Suprapubic skin (tissue), 4 donors: Measurements from ENCODE around the gene ACP5. TPM values are rescaled to one million over a fixed set of nuclear protein-coding genes. Genes with fewer than 3 reads are reported as not detected.

ENCODE experiments used
- DNase-seq, 2 donors: peaks; one replicate each; pipeline ENCODE4 v3.0.0-alpha.2; 2019; ENCODE audit warnings: low spot score in 2 of 2
- H3K27ac ChIP-seq: fragments of 200-600 bp; sonication (generic); one replicate; pipeline ENCODE4 v1.5.1; 2019
- H3K27me3 ChIP-seq: fragments of 200-600 bp; sonication (generic); one replicate; pipeline ENCODE4 v1.5.1; 2019
- H3K36me3 ChIP-seq: fragments of 200-600 bp; sonication (generic); one replicate; pipeline ENCODE4 v1.5.1; 2019
- H3K4me1 ChIP-seq: fragments of 200-600 bp; sonication (generic); one replicate; pipeline ENCODE4 v1.5.1; 2019
- H3K4me3 ChIP-seq: fragments of 200-600 bp; sonication (generic); one replicate; pipeline ENCODE4 v1.5.1; 2019; ENCODE audit warnings: mild to moderate bottlenecking
- H3K9me3 ChIP-seq: fragments of 200-600 bp; sonication (generic); one replicate; pipeline ENCODE4 v1.5.1; 2019
- EP300 ChIP-seq: sonication (generic); formaldehyde crosslinking; IDR thresholded peaks from one replicate; pipeline ENCODE4 v1.6.1; 2017; ENCODE audit warnings: antibody characterized with exemption
- POLR2A ChIP-seq, 2 donors: fragments of 450-650 bp; IDR thresholded peaks; one replicate each; pipeline ENCODE4 v1.6.1; 2017; ENCODE audit warnings: antibody characterized with exemption in 2 of 2, mild to moderate bottlenecking in 2 of 2, moderate library complexity in 2 of 2
- POLR2AphosphoS5 ChIP-seq, 3 donors: sonication (generic); formaldehyde crosslinking; IDR thresholded peaks; one replicate each; pipeline ENCODE4 v1.6.1; 2017; ENCODE audit warnings: antibody characterized with exemption in 3 of 3
- whole genome bisulfite sequencing: methylation state at CpG from one replicate; pipeline ENCODE4 v1.1.5; 2018; 5-methylcytosine and 5-hydroxymethylcytosine counted together
- total RNA-seq, 4 donors: library from RNA; depleted of rRNA; stranded (reverse); fragments of >200 nt; gene quantifications; one replicate each; pipeline ENCODE4 v1.1.0, GENCODE V29; 2016
- TF ChIP-seq, protein P1 (sequence below), 2 donors: fragments of 200-600 bp in 1 of 2; fragments of 450-650 bp in 1 of 2; sonication (generic) in 1 of 2; IDR thresholded peaks; one replicate each; pipeline ENCODE4 v1.5.1; 2016 to 2019; ENCODE audit warnings: antibody characterized with exemption in 2 of 2, mild to moderate bottlenecking in 1 of 2, moderate library complexity in 1 of 2

Gene ACP5
- total RNA-seq, 4 donors from 2014 or later = 18.0 to 40.1 (median 32.8) TPM

DNA sequence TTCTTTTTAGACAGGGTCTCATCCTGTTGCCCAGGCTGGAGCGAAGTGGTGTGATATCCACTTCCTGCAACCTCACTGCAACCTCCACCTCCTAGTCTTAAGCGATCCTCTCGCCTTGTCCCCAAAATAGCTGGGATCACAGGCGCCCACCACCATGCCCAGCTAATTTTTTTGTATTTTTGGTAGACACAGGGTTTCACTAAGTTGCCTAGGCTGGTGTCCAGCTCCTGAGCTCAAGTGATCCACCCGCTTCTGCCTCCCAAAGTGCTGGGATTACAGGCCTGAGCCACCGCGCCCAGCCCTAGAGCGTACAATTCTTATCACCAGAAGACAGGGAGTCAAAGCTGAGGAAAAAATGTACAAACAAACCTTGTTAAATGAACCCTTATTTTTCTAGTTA is 13.9 kb downstream of the ACP5 start:
- Histone ChIP-seq H3K9me3 (no peaks in the 10 kb centered on the region), H3K4me3 (no peak overlapping the region), H3K4me1 (peaks cover 13% of the 10 kb centered on the region), H3K27ac (no peak overlapping the region), H3K36me3 (no peaks in the 10 kb centered on the region), H3K27me3 (no peaks in the 10 kb centered on the region)
- 86% methylated on average over 8 of the region's 8 CpGs for WGBS
- no peak for TF ChIP-seq EP300
- no peak for TF ChIP-seq POLR2A (IDR thresholded peaks at IDR 0.05)
- TF ChIP-seq, protein P1, sequence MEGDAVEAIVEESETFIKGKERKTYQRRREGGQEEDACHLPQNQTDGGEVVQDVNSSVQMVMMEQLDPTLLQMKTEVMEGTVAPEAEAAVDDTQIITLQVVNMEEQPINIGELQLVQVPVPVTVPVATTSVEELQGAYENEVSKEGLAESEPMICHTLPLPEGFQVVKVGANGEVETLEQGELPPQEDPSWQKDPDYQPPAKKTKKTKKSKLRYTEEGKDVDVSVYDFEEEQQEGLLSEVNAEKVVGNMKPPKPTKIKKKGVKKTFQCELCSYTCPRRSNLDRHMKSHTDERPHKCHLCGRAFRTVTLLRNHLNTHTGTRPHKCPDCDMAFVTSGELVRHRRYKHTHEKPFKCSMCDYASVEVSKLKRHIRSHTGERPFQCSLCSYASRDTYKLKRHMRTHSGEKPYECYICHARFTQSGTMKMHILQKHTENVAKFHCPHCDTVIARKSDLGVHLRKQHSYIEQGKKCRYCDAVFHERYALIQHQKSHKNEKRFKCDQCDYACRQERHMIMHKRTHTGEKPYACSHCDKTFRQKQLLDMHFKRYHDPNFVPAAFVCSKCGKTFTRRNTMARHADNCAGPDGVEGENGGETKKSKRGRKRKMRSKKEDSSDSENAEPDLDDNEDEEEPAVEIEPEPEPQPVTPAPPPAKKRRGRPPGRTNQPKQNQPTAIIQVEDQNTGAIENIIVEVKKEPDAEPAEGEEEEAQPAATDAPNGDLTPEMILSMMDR (IDR thresholded peaks at IDR 0.05) = no peak
- TF ChIP-seq POLR2AphosphoS5 (IDR thresholded peaks at IDR 0.05) = no peak
- DNase-seq = no peak

DNA sequence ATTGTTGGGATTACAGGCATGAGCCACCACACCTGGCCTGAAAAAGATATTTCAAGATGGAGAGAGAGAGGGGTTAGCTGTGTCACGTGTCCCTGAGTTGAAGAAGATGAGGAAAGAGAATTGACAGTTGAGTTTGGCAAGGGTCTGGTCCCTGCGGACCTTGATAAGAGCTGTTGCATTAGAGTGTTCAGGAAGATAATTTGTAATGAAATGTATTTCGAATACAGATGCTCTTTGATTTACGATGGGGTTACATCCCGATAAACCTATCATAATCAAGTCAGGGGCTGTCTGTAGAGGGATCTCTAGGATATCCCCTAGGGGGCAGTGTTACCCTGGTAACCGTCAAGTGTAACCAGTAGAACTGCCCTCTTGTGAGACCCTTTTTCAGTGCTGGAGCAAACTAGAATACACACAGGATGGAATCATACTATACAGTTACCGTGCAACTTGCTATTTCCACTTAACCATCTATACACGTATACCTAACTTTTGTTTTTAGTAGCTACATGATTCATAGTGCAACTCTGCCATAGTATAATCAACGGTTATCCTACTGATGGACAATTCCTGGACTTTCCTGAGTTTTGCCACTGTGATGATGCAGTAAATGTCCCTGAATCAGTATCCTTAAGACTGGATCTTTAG is 16.9 kb downstream of the ACP5 start:
- H3K9me3 ChIP-seq = no peaks in the 10 kb centered on the region
- peaks cover 28% of the 10 kb centered on the region for H3K4me1 ChIP-seq
- TF ChIP-seq, protein P1 (IDR thresholded peaks at IDR 0.05) = peak; percentile 28 to 46
- TF ChIP-seq POLR2AphosphoS5 (IDR thresholded peaks at IDR 0.05) (no peak), POLR2A (IDR thresholded peaks at IDR 0.05) (no peak)
- DNase-seq = no peak
- WGBS = 16% methylated on average over 9 of the region's 9 CpGs
- peaks cover 6% of the 10 kb centered on the region for H3K36me3 ChIP-seq
- H3K27me3 ChIP-seq = no peaks in the 10 kb centered on the region
- H3K4me3 ChIP-seq = peak overlapping the region; percentile 83
- H3K27ac ChIP-seq = no peak overlapping the region

- H3K9me3 ChIP-seq = no peaks in the 10 kb centered on the region
- H3K4me3 ChIP-seq = peak within 1 kb of the TSS; percentile 83
- H3K27ac ChIP-seq = peak within 1 kb of the TSS; percentile 55
- H3K27me3 ChIP-seq = no peaks in the 10 kb centered on the region
- H3K36me3 ChIP-seq = peaks cover 14% of the 10 kb centered on the region
- peak; percentile 98 for DNase-seq
- WGBS = 3% methylated on average over 40 of the region's 57 CpGs
- H3K4me1 ChIP-seq = peaks cover 28% of the 10 kb centered on the region
- TF ChIP-seq, protein P1 (IDR thresholded peaks at IDR 0.05) = peak in 1 of 2 donors; percentile 15
- TF ChIP-seq POLR2A (IDR thresholded peaks at IDR 0.05) (peak in 1 of 2 donors; percentile 28), POLR2AphosphoS5 (IDR thresholded peaks at IDR 0.05) (peak in 1 of 3 donors; percentile 61), EP300 (no peak)
Observed at GRCh38 chr19:11558881-11559828, 18.3 kb downstream of the ACP5 start, which contains the start of gene ELOF1. ELOF1 (minus strand) TSS chr19:11559230; CDS start chr19:11554347, 4,883 bp downstream.

DNA sequence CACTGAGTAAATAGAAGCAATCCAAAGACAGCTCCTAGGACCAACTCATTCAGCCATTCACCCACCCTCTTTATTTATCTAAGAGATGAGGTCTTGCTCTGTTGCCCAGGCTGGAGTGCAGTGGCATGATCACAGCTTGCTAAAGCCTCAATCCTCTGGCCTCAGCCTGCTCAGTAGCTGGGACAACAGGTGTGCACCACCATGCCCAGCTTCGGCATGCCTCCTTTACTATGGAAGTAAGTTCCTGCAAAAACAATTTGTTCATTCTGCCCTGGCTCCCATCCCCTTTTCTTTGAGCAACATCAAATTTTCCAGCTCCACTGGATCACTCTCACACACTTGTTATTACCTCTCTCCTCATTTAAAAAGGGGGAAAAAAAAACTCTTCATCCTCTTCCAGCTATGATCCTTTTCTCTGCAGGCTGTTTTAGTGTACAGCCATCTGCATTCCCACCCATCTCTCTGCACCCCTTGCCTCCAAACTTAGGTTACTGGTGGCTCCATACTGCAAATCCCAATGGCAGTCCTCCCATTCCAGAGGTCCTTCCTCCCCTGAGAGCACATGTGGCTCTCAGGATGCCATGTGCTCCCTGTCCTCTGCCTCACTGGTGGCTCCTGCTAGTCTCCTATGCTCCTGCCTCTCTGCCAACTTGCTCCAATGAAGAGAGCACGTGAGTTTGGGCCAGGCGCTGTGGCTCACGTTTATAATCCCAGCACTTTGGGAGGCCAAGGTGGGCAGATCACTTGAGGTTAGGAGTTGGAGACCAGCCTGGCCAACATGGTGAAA is 20.6 kb downstream of the ACP5 start:
- Histone ChIP-seq H3K27me3 (no peaks in the 10 kb centered on the region), H3K4me1 (peaks cover 28% of the 10 kb centered on the region), H3K36me3 (peaks cover 37% of the 10 kb centered on the region), H3K27ac (no peak overlapping the region), H3K9me3 (no peaks in the 10 kb centered on the region), H3K4me3 (no peak overlapping the region)
- no peak for DNase-seq
- TF ChIP-seq EP300 (no peak), POLR2AphosphoS5 (IDR thresholded peaks at IDR 0.05) (no peak), POLR2A (IDR thresholded peaks at IDR 0.05) (no peak)
- TF ChIP-seq, protein P1 (IDR thresholded peaks at IDR 0.05) = no peak
- WGBS = 81% methylated on average over 4 of the region's 4 CpGs
